HEK293T (cell line): ENCODE measurements around the gene ACVR1B.

Experiments
- BHLHE40 ChIP-seq: fragments of 450-650 bp; IDR thresholded peaks from 2 replicates; pipeline ENCODE4 v1.6.1; 2016; ENCODE audit warnings: mild to moderate bottlenecking, moderate library complexity, borderline replicate concordance
- ELF4 ChIP-seq: fragments of 450-650 bp; IDR thresholded peaks from 2 replicates; pipeline ENCODE4 v1.6.1; 2017; ENCODE audit warnings: antibody characterized with exemption
- FOXK2 ChIP-seq: fragments of 450-650 bp; IDR thresholded peaks from 2 replicates; pipeline ENCODE4 v1.6.1; 2016; ENCODE audit warnings: mild to moderate bottlenecking
- HDGF ChIP-seq: fragments of 450-650 bp; IDR thresholded peaks from 2 replicates; pipeline ENCODE4 v1.6.1; 2017; ENCODE audit warnings: antibody characterized with exemption, borderline replicate concordance
- LEF1 ChIP-seq: fragments of 450-650 bp; IDR thresholded peaks from 2 replicates; pipeline ENCODE4 v1.6.1; 2017; ENCODE audit warnings: mild to moderate bottlenecking, borderline replicate concordance
- PKNOX1 ChIP-seq: fragments of 450-650 bp; IDR thresholded peaks from 2 replicates; pipeline ENCODE4 v1.6.1; 2016
- ZNF384 ChIP-seq: fragments of 450-650 bp; IDR thresholded peaks from 2 replicates; pipeline ENCODE4 v1.6.1; 2016

- TF ChIP-seq ELF4 (no peak), HDGF (no peak), ZNF384 (no peak), LEF1 (no peak), BHLHE40 (no peak), PKNOX1 (no peak), FOXK2 (no peak)
Observed at GRCh38 chr12:51944608-51945233, 6.8 kb upstream of the ACVR1B start.
